HEK293T (cell line): ENCODE data around the gene SULT1A1.

Experiments used
- ARNT ChIP-seq: fragments of 450-650 bp; IDR thresholded peaks from 2 replicates; pipeline ENCODE4 v1.6.1; 2017; ENCODE audit warnings: mild to moderate bottlenecking
- BHLHE40 ChIP-seq: fragments of 450-650 bp; IDR thresholded peaks from 2 replicates; pipeline ENCODE4 v1.6.1; 2016; ENCODE audit warnings: mild to moderate bottlenecking, moderate library complexity, borderline replicate concordance
- ELF4 ChIP-seq: fragments of 450-650 bp; IDR thresholded peaks from 2 replicates; pipeline ENCODE4 v1.6.1; 2017; ENCODE audit warnings: antibody characterized with exemption
- FOXA1 ChIP-seq: fragments of 450-650 bp; IDR thresholded peaks from 2 replicates; pipeline ENCODE4 v1.6.1; 2016; ENCODE audit warnings: mild to moderate bottlenecking
- FOXK2 ChIP-seq: fragments of 450-650 bp; IDR thresholded peaks from 2 replicates; pipeline ENCODE4 v1.6.1; 2016; ENCODE audit warnings: mild to moderate bottlenecking
- FOXM1 ChIP-seq: fragments of 450-650 bp; IDR thresholded peaks from 2 replicates; pipeline ENCODE4 v1.6.1; 2017; ENCODE audit warnings: mild to moderate bottlenecking, borderline replicate concordance
- HDGF ChIP-seq: fragments of 450-650 bp; IDR thresholded peaks from 2 replicates; pipeline ENCODE4 v1.6.1; 2017; ENCODE audit warnings: antibody characterized with exemption, borderline replicate concordance
- L3MBTL2 ChIP-seq: fragments of 450-650 bp; conservative IDR thresholded peaks from 2 replicates; pipeline ENCODE4 v1.6.1; 2016; ENCODE audit warnings: mild to moderate bottlenecking
- NFRKB ChIP-seq: fragments of 450-650 bp; IDR thresholded peaks from 2 replicates; pipeline ENCODE4 v1.6.1; 2016; ENCODE audit warnings: mild to moderate bottlenecking, moderate library complexity
- SUZ12 ChIP-seq: fragments of 450-650 bp; IDR thresholded peaks from 2 replicates; pipeline ENCODE4 v1.6.1; 2016; ENCODE audit warnings: mild to moderate bottlenecking
- TARDBP ChIP-seq: fragments of 450-650 bp; IDR thresholded peaks from 2 replicates; pipeline ENCODE4 v1.6.1; 2016
- ZNF384 ChIP-seq: fragments of 450-650 bp; IDR thresholded peaks from 2 replicates; pipeline ENCODE4 v1.6.1; 2016

GRCh38 chr16:28591355-28591754 is 18.5 kb downstream of the SULT1A1 start:
- TF ChIP-seq FOXM1, result no peak
- no peak for TF ChIP-seq ZNF384
- no peak for TF ChIP-seq FOXA1
- no peak for TF ChIP-seq BHLHE40
- no peak for TF ChIP-seq L3MBTL2
- TF ChIP-seq HDGF, result no peak
- TF ChIP-seq NFRKB, result no peak
- TF ChIP-seq SUZ12, result no peak
- TF ChIP-seq ELF4, result no peak
- TF ChIP-seq ARNT, result no peak
- TF ChIP-seq FOXK2, result no peak
- TF ChIP-seq TARDBP, result no peak
